GM18909 (cell line): ENCODE data around the gene PRIMPOL.
A peak's percentile ranks its signal among the peaks of the same experiment; 100 is the strongest.
"Not testable (repeated sequence)": the region's sequence is repeated elsewhere in the genome, so short reads cannot be mapped to it uniquely, and the experiment has no call there.

ENCODE experiments used
- ATAC-seq: cut with Tn5 transposase; IDR thresholded peaks from one replicate; pipeline ENCODE4 v1.9.1; 2021; ENCODE audit warnings: mild to moderate bottlenecking; ENCODE audit not compliant: unreplicated experiment, poor library complexity

The PRIMPOL gene

DNA sequence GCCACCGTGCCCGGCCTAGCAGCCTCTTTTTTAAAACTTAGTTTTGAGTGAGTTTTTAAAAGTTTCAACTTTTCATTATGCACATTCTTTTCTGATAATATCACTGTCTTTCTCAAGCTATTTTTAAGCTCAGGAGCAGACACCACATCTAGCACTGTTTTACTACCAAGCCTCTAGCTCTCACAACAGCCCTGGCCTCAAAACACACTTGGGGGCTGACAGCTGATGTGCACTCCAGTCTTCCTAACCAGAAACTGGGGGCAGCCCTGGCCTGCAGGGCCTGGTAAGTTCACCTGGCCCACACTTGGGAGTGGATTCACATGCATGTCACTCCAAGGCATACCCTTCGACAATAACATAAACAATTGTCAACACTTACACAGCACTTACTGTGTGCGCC, 50.4 kb downstream of the PRIMPOL start:
- ATAC-seq = no peak

DNA sequence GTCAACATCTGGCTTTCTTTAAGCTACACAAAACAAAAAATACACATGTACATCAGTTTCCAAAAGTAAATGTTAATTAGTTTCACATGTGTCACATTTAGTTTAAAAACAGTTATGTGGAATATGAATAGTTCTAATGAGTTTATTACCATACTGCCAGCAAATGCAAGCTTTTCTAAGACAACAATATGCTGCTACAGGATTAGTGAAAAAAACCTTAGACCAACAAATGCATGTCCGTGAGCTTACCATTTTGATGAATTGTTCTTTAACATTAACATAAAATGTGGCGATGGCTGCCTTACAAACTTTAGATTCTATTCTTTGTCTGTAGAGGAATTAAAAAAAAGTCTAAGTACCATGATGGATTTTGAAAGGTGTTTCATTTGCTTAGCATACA, 52.6 kb downstream of the PRIMPOL start:
- ATAC-seq = no peak

DNA sequence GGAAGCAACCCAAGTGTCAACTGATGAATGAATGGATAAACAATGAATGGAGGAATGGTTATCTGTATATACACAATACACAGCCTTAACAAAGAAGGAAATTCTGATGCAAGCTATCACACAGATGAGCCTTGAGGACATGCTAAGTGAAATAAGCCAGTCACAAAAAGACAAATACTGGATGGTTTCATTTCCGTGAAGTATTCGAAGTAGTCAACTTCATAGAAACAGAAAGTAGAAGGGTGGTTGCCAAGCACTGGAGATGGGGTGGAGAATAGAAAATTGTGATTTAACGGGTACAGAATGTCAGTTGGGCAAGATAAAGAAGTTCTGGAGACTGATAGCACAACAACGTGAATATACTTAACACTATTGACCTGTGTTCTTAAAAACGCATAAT, 56.2 kb downstream of the PRIMPOL start:
- no peak for ATAC-seq

DNA sequence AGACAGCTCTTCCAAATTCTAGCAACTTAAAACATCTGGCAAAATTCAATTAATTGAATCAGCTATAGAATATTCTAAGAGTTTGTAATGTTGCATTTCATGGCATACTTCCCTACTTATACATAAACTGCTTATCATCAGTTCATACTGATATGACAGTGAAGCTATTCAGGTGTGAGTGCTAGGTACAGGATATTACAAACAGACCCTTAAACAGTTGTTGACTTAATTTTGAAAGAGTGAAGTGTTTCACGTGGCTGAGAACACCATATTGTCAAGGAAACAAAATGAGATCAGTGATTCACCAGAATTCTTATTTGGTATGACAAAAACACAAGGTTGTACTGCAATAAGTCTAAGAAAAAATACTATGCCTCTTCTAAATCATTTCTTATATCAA, 56.9 kb downstream of the PRIMPOL start:
- ATAC-seq = no peak

DNA sequence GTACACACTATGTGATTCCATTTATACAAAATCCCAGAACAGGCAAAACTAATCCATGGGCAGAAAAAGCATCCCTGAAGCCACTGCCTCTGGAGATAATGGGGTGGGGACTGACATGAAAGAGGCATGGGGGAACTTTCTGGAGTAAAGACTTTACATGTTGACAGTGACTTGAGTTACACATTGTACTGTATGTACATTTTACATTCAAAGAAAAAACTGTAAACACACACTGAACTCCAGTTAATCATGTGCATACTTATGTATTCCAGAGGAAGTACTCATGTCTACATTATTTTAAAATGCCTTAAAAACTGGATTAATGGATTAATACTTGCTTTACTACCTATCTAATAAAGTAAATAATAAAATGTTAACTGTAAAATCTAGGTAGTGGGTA, 62.8 kb downstream of the PRIMPOL start:
- ATAC-seq = no peak

DNA sequence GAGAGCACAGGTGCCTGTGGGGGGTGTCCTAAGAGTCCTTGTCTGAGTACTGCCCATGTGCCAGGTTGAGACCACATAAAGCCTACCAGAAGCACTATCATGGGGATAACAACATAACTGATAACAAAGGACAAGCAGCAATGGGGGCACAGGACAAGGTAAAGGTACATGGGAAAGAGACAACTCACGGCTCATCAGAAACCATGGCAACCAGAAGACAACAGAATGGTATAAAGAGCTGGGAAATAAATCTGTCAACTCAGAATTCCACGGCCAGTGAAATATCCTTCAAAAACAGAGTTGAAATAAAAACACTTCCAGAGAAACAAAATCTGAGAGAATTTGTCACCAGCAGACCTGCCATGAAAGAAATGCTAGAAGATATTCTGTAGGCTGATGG, 64.3 kb downstream of the PRIMPOL start:
- ATAC-seq = no peak

DNA sequence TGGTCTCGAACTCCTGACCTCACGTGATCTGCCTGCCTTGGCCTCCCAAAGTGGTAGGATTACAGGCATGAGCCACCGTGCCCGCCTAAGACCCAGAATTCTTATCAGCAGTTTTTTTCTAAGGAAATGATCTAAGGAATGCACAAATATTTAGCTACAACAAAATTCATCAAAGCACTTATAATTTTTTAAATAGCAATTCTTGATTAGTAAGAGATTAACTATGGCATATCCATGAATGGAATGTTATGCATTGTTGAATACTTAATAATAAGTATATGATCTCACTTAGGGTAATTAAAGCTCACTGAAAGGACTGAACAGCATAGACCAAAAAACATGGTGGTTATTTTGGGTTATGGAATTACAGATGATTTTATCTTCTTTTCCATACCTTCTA, 66.0 kb downstream of the PRIMPOL start:
- no peak for ATAC-seq

DNA sequence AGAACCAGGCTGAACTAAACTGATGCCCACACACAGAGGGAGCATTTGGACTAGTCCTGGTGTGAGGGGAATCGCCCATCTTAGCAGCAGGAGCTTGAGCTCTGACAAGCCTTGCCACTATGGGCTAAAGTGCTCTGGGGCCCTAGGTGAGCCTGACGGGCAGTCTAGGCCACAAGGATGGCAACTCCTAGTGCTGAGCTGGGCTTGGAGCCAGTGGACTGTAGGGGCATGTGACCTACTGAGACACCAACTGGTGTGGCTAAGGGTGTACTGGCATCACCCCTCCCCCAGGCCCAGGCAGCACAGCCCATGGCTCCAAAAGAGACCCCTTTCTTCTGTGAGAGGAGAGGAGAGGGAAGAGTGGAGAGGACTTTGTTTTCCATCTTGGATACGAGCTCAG, 69.9 kb downstream of the PRIMPOL start:
- no peak for ATAC-seq

DNA sequence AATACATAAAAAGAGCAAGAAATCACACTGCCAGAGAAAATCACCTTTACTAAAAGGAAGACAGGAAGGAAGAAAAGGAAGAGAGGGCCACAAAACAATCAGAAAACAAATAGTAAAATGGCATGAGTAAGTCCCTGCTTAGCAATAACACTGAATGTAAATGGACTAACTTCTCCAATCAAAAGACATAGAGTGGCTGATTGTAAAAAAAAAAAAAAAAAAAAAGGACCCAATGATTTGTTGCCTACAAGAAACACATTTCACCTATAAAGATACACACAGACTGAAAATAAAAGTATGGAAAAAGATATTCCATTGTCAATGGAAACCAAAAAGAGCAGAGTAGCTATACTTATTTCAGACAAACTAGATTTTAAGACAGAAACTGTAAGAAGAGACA, 71.7 kb downstream of the PRIMPOL start:
- ATAC-seq = no peak

DNA sequence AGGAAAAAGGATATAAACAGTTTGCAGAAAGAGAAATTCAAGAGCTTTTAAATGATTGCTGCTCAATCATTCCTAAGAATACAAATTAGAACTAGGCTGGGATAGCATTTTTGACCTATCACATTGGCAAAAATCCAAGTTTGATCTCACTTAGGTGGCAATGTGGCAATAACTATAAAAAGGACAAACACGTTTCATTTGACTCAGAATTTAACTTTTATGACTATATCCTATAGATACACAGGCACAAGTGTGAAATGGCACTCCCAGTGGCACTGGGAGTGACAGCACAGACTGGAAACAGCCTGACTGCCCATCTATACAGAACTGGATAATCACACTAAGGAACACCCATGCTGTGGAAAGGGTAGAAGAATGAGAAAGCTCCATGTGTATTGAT, 73.3 kb downstream of the PRIMPOL start:
- ATAC-seq = no peak

DNA sequence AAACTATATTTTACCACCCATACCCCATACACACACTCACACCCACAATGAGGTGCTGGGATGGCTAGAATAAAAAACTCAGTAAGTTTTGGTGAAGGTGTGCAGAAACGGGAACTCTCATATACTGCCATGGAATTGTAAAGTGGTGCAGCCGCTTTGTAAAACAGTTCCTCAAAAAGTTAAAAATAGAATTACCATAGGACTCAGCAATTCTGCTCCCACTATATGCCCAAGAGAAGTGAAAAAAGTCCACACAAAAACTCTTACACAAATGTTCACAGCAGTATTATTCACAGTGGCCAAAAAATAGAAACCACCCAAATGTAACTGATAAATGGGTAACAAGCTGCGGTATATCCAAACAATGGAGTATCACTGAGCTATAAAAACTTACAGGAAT, 77.9 kb downstream of the PRIMPOL start:
- no peak for ATAC-seq

DNA sequence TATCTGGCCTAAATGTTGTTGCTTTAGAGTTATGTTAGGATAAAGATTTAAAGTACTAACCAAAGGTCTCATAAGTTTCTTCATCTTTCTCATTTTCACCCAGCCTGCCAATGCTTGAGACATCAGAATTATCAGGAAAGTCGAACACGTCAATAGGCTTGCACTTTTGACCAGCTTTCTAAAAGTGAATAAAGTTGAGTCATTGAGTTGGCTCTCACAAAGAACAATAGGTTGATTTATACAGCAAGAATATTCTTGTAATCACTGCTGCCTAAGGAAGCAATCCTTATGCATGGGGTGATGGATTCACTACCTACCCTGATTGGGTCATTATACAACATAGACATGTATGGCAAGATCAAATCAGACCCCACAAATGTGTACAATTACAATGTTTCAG, 79.3 kb downstream of the PRIMPOL start:
- no peak for ATAC-seq

DNA sequence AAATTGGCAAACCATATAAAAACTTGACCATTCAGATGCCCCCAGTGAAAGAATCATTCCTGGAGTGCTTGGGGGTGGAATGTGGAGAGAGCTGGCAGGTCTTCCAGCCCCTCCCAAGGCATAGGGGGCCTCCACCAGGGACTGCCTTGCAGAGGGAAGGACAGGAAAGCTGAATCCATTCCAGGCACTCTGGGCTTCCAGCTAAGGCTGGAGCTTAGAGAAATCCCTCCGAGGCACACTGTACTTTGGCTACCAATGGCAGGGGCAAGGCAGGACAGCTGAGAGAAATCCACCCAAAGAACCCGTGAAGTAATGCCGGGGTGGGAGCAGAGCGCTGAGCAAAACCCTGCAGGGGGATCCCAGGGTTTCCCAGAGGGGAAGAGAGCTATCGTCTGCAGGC, 80.4 kb downstream of the PRIMPOL start:
- no peak for ATAC-seq

DNA sequence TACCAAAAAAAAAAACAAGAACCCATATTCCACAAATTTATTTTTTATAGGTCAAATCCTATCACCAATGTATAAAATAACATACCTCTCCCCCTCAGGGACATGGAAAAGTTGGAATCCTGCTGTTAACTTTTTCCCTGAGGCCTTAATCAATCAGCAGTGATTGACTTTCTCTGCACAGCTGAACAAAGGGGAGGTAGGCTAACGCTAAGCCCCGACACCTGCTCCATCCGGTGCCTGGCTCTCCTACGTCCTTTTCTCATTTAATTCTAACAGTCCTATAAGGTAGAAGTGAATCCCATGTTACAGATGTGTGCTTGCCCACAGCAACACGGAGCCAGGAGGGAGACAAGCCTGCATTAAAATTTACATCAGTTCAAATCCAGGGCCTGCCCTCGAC, 81.5 kb downstream of the PRIMPOL start:
- no peak for ATAC-seq

DNA sequence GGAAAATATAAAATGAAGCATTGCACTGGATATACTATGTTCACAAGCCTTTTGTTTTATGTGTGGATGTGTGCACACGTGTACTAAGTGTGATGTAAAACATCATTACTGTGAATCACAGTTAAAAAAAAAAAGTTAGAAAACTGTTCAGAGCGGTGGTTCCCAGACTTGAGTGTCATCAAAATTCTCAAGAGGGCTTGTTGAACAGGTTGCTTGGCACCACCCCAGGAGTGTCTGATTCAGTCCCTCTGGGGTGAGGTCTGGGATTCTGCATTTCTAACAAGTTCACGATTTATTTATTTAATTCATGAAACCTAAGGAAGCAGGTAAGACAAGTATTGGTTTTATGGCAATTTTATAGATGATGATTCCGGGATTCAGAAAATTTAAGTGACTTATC, 82.6 kb downstream of the PRIMPOL start:
- ATAC-seq = no peak

DNA sequence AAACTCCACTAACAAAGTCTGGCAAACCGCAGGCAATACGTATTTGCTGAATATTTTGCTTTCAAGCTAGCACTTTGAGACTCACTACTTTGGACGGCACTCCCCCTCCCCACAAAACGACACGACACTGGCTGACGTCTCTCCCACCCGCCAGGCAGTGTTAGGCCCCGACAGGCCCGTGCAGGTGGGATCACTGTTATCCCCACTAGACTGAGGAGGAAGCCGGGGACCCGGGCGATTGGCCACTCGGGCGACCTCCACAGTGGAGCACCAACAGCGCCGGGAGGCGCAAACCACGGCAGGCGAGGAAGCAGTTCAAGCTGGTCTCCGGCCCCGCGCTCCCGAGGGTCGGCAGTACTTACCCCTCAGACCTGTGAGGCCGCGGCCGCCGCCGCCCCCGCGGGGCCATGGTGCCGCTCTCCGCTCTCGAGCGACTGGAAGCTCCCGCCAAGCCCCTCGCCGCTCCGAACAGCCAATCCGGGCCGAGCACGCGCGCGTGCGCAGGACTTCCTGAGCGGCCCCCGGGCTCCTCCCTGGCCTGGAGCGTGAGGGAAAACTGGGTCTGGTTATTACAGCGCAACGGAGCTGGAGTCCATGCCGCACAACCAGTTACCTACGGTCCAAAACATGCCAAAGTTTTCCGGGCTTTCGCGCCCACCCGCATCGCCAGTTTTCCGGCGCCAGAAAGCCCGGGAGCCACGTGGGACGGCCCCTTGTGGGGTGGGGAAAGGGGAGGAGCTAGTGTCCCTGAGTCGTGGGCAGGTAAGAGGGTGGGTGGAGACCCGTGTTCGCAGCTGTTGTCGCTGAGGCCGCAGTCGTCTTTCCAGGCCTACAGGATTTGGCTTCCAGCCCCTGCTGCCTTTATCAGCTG, 84.4 kb downstream of the PRIMPOL start, which contains the start of gene CENPU:
Gene CENPU, minus strand, starts transcription at position 443 of the 871 bp plus-strand sequence. Its CDS starts 34 bp downstream, at position 409.
- ATAC-seq = peak; percentile 93

DNA sequence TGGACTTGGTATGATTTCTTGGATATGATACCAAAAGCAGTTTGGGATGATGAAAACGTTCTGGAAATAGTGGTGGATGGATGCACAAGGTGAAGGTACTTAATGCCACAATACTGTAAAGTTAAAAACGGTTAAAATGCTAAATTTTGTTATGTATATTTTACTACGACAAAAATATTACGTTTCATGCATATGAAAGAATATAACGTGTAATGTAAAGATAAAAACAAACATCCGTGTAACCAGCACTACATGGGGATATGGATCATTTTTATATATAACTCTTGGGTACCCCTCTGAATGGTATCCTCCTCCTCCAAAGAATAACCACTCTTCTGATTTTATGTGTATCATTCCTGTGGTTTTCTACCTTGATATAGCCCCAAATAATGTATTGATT, 85.2 kb downstream of the PRIMPOL start:
- no peak for ATAC-seq

DNA sequence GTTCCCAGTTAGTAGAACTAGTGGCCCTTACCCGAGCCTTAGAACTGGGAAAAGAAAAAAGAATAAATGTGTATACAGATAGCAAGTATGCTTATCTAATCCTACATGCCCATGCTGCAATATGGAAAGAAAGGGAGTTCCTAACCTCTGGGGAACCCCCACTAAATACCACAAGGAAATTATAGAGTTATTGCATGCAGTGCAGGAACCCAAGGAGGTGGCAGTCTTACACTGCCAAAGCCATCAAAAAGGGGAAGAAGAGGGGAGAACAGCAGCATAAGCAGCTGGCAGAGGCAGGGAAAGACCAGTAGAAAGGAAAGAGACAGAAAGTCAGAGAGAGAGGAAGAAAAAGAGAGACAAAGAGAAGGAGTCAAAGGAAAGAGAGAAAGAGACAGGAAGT, 90.0 kb downstream of the PRIMPOL start:
- not testable (repeated sequence) for ATAC-seq

DNA sequence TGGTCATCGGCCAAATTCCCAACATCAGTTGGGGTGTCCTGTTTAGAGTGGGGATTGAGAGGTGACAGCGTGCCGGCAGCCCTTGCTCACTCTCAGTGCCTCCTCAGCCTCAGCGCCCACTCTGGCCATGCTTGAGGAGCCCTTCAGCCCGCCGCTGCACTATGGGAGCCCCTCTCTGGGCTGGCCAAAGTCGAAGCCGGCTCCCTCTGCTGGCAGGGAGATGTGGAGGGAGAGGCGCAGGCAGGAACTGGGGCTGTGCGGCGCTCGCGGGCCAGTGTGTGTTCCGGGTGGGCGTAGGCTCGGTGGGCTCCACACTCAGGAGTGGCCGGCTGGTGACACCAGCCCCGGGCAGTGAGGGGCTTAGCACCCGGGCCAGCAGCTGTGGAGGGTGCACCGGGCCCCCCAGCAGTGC, 91.4 kb downstream of the PRIMPOL start:
- ATAC-seq = no peak

DNA sequence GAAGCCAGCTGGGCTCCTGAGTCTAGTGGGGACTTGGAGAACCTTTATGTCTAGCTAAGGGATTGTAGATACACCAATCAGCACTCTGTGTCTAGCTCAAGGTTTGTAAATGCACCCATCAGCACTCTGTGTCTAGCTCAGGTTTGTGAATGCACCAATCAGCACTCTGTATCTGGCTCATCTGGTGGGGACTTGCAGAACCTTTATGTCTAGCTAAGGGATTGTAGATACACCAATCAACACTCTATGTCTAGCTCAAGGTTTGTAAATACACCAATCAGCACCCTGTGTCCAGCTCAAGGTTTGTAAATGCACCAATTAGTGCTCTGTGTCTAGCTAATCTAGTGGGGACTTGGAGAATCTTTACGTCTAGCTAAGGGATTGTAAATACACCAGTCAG, 92.1 kb downstream of the PRIMPOL start:
- not testable (repeated sequence) for ATAC-seq

DNA sequence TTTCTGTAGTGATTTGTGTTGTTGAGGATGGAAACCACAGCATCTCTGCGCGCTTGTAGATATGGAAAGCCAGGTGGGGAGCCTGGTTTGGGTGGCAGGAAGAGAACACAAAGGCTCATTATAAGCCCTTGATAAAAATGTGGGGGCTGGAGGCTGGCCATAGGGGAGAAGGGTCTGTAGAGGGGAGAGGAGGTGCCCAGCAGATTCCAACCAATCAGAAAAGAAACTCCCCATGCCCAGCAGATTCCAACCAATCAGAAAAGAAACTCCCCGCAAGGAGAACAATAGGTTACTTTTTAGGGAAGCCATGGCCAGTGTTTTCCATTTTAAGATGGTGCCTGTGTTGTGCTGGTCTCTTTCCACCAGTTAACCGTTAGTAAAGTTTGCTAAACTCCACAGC, 94.1 kb downstream of the PRIMPOL start:
- no peak for ATAC-seq

DNA sequence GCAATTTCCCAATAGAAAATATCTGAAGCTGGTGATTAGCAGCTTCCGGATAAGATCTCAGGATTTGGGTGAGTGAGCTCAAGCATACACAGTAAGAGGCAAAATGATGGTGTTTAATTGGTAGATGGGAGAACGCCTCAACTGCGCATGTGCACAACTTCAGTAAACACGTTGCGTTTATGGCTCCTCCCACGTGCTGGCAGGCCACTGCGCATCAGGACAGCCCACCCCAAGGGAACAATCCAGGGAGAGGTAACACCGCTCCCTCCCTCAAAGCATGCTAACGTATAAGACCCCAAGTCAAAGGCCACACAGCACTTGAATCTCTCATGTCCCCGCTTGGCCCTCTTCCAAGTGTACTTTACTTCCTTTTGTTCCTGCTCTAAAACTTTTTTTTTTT, 94.7 kb downstream of the PRIMPOL start:
- no peak for ATAC-seq
